Measurements from ENCODE around the gene RAX2.
A peak's percentile ranks its signal among the peaks of the same experiment; 100 is the strongest.
"Not testable (repeated sequence)": the region's sequence is repeated elsewhere in the genome, so short reads cannot be mapped to it uniquely, and the experiment has no call there.

The RAX2 gene

GRCh38 chr19:3768015-3768747, 3.8 kb downstream of the RAX2 start:
- DNase-seq (ENCODE audit: low spot score): no peak
- TF ChIP-seq CTCF (IDR thresholded peaks at IDR 0.05; ENCODE audit: extremely low read depth, missing control alignments): no peak

GRCh38 chr19:3767050-3767449, 5.0 kb downstream of the RAX2 start:
- no peak for DNase-seq (ENCODE audit: low spot score)
- TF ChIP-seq CTCF (IDR thresholded peaks at IDR 0.05; ENCODE audit: extremely low read depth, missing control alignments): no peak

- no peak for DNase-seq (ENCODE audit: low spot score)
- no peak for TF ChIP-seq CTCF (IDR thresholded peaks at IDR 0.05; ENCODE audit: extremely low read depth, missing control alignments)
These were observed 5.5 kb downstream of the RAX2 start for GRCh38 chr19:3766520-3766919.

- not testable (repeated sequence) for DNase-seq (ENCODE audit: low spot score)
These were observed 6.3 kb downstream of the RAX2 start for GRCh38 chr19:3765757-3766156.

GRCh38 chr19:3765121-3765520, 6.9 kb downstream of the RAX2 start:
- no peak for TF ChIP-seq CTCF (IDR thresholded peaks at IDR 0.05; ENCODE audit: extremely low read depth, missing control alignments)
- DNase-seq (ENCODE audit: low spot score): no peak

- TF ChIP-seq CTCF (IDR thresholded peaks at IDR 0.05; ENCODE audit: extremely low read depth, missing control alignments): no peak
- peak; percentile 99 for DNase-seq (ENCODE audit: low spot score)
These were observed 9.2 kb downstream of the RAX2 start, which contains the start of gene MRPL54 for GRCh38 chr19:3762501-3763459. Gene MRPL54, plus strand, starts transcription at chr19:3762682. Its CDS starts 19 bp downstream, at chr19:3762701.

GRCh38 chr19:3762130-3762473, 9.9 kb downstream of the RAX2 start:
- no peak for DNase-seq (ENCODE audit: low spot score)
- TF ChIP-seq CTCF (IDR thresholded peaks at IDR 0.05; ENCODE audit: extremely low read depth, missing control alignments): no peak

Data from GM20000 (cell line).